AG10803 (cell line): ENCODE results near the gene KIF16B.

Experiments used
- DNase-seq: peaks from one replicate; pipeline ENCODE4 v3.0.0; 2010; ENCODE audit warnings: low read depth
- H3K4me3 ChIP-seq: 2 replicates; pipeline ENCODE4 v1.5.1; 2011; ENCODE audit warnings: mild to moderate bottlenecking, low read length, control low read depth
- CTCF ChIP-seq: conservative IDR thresholded peaks from 2 replicates; pipeline ENCODE4 v1.5.1; 2011; ENCODE audit warnings: mild to moderate bottlenecking, low read length, control low read depth, inconsistent platforms

The KIF16B gene

GRCh38 chr20:16515046-16515445 lies 58.2 kb downstream of the KIF16B start:
- TF ChIP-seq CTCF, result no peak
- no peak for DNase-seq
- no peak overlapping the region for H3K4me3 ChIP-seq

GRCh38 chr20:16514140-16514539 lies 59.1 kb downstream of the KIF16B start:
- no peak overlapping the region for H3K4me3 ChIP-seq
- no peak for TF ChIP-seq CTCF
- no peak for DNase-seq

GRCh38 chr20:16505894-16506293 lies 67.4 kb downstream of the KIF16B start:
- no peak overlapping the region for H3K4me3 ChIP-seq
- no peak for DNase-seq
- TF ChIP-seq CTCF, result no peak

GRCh38 chr20:16501301-16501700 lies 71.9 kb downstream of the KIF16B start:
- TF ChIP-seq CTCF, result no peak

GRCh38 chr20:16500197-16500596 lies 73.1 kb downstream of the KIF16B start:
- no peak for TF ChIP-seq CTCF
- no peak for DNase-seq

More at GRCh38 chr20:16501301-16501700, 71.9 kb downstream of the KIF16B start:
- DNase-seq, result peak; percentile 33
- no peak overlapping the region for H3K4me3 ChIP-seq

GRCh38 chr20:16498526-16499253 lies 74.6 kb downstream of the KIF16B start:
- DNase-seq, result no peak

More at GRCh38 chr20:16500197-16500596, 73.1 kb downstream of the KIF16B start:
- H3K4me3 ChIP-seq, result no peak overlapping the region

More at GRCh38 chr20:16498526-16499253, 74.6 kb downstream of the KIF16B start:
- H3K4me3 ChIP-seq, result no peak overlapping the region
- TF ChIP-seq CTCF, result no peak
